HEK293T (cell line): ENCODE data around the gene HARBI1.

Experiments
- CTCF ChIA-PET: fragments of 350-600 bp; formaldehyde crosslinking; extraction: SDS; loops from one replicate; lab custom pipeline; 2021; ENCODE audit warnings: antibody characterized with exemption, inconsistent platforms; lab: Yijun Ruan, JAX
- POLR2A ChIA-PET: fragments of 350-600 bp; formaldehyde crosslinking; extraction: SDS; loops from one replicate; lab custom pipeline; 2020; ENCODE audit warnings: antibody characterized with exemption, inconsistent platforms; lab: Yijun Ruan, JAX
- DNase-seq: peaks from one replicate; pipeline ENCODE4 v3.0.0; 2012; ENCODE audit warnings: mixed read lengths; ENCODE audit errors: extremely low spot score
- ARNT ChIP-seq: fragments of 450-650 bp; IDR thresholded peaks from 2 replicates; pipeline ENCODE4 v1.6.1; 2017; ENCODE audit warnings: mild to moderate bottlenecking
- BHLHE40 ChIP-seq: fragments of 450-650 bp; IDR thresholded peaks from 2 replicates; pipeline ENCODE4 v1.6.1; 2016; ENCODE audit warnings: mild to moderate bottlenecking, moderate library complexity, borderline replicate concordance
- CTBP1 ChIP-seq: fragments of 450-650 bp; IDR thresholded peaks from 2 replicates; pipeline ENCODE4 v1.6.1; 2016; ENCODE audit warnings: borderline replicate concordance
- ELF4 ChIP-seq: fragments of 450-650 bp; IDR thresholded peaks from 2 replicates; pipeline ENCODE4 v1.6.1; 2017; ENCODE audit warnings: antibody characterized with exemption
- FOXA1 ChIP-seq: fragments of 450-650 bp; IDR thresholded peaks from 2 replicates; pipeline ENCODE4 v1.6.1; 2016; ENCODE audit warnings: mild to moderate bottlenecking
- FOXK2 ChIP-seq: fragments of 450-650 bp; IDR thresholded peaks from 2 replicates; pipeline ENCODE4 v1.6.1; 2016; ENCODE audit warnings: mild to moderate bottlenecking
- FOXM1 ChIP-seq: fragments of 450-650 bp; IDR thresholded peaks from 2 replicates; pipeline ENCODE4 v1.6.1; 2017; ENCODE audit warnings: mild to moderate bottlenecking, borderline replicate concordance
- HDGF ChIP-seq: fragments of 450-650 bp; IDR thresholded peaks from 2 replicates; pipeline ENCODE4 v1.6.1; 2017; ENCODE audit warnings: antibody characterized with exemption, borderline replicate concordance
- L3MBTL2 ChIP-seq: fragments of 450-650 bp; conservative IDR thresholded peaks from 2 replicates; pipeline ENCODE4 v1.6.1; 2016; ENCODE audit warnings: mild to moderate bottlenecking
- LEF1 ChIP-seq: fragments of 450-650 bp; IDR thresholded peaks from 2 replicates; pipeline ENCODE4 v1.6.1; 2017; ENCODE audit warnings: mild to moderate bottlenecking, borderline replicate concordance
- NFRKB ChIP-seq: fragments of 450-650 bp; IDR thresholded peaks from 2 replicates; pipeline ENCODE4 v1.6.1; 2016; ENCODE audit warnings: mild to moderate bottlenecking, moderate library complexity
- SP1 ChIP-seq: fragments of 450-650 bp; IDR thresholded peaks from 2 replicates; pipeline ENCODE4 v1.6.1; 2017
- SUZ12 ChIP-seq: fragments of 450-650 bp; IDR thresholded peaks from 2 replicates; pipeline ENCODE4 v1.6.1; 2016; ENCODE audit warnings: mild to moderate bottlenecking
- TARDBP ChIP-seq: fragments of 450-650 bp; IDR thresholded peaks from 2 replicates; pipeline ENCODE4 v1.6.1; 2016
- ZNF384 ChIP-seq: fragments of 450-650 bp; IDR thresholded peaks from 2 replicates; pipeline ENCODE4 v1.6.1; 2016
- TF ChIP-seq, protein P1 (sequence below): fragments of 450-650 bp; IDR thresholded peaks from 2 replicates; pipeline ENCODE4 v1.6.1; 2016

The HARBI1 gene

DNA sequence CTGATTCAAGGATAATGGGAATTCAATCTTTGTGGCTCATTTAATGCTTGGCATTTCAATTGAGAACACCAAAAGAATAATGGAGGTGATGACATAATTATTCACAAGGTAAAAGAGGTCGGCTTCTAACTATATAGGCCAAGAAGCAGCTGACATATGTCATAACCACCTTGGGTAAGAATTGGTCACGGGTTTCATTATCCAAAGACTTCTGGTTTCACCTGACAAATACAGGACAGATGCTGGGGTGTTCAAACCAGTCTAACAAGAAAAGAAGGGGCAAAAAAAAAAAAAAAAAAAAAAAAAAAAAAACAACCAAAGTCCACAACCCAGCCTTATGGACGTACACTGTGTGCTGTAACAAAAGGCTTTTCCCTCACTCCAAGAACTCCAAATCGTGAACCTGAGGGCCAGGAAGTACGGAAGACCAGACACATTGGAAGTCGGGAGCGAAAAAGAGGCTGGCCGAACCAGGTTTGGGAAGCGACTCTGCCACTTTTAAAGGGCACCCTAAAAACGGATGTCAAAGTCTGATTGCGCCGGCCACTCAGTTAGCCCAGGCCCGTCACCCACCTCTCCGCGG lies 385 bp downstream of the HARBI1 start:
- POLR2A ChIA-PET: interaction anchor here (0.8 to 3.3 kb wide), 2 partner anchors 9 to 23 kb away, joined by 3 to 16 read pairs; partner anchors contain the start of gene AMBRA1
- CTCF ChIA-PET: interaction anchor here (0.6 to 1.6 kb wide), 3 partner anchors 33 to 228 kb away, joined by 3 to 5 read pairs (median 3); partner anchors contain the start of gene CHRM4
- DNase-seq: no peak
- TF ChIP-seq BHLHE40: no peak
- no peak for TF ChIP-seq HDGF
- TF ChIP-seq FOXM1: no peak
- no peak for TF ChIP-seq CTBP1
- TF ChIP-seq FOXK2: no peak
- TF ChIP-seq FOXA1: no peak
- no peak for TF ChIP-seq NFRKB
- no peak for TF ChIP-seq SUZ12
- peak; percentile 76 for TF ChIP-seq ZNF384
- TF ChIP-seq, protein P1, sequence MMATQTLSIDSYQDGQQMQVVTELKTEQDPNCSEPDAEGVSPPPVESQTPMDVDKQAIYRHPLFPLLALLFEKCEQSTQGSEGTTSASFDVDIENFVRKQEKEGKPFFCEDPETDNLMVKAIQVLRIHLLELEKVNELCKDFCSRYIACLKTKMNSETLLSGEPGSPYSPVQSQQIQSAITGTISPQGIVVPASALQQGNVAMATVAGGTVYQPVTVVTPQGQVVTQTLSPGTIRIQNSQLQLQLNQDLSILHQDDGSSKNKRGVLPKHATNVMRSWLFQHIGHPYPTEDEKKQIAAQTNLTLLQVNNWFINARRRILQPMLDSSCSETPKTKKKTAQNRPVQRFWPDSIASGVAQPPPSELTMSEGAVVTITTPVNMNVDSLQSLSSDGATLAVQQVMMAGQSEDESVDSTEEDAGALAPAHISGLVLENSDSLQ: peak; percentile 24; the same call in 1 of the 2 replicates
- no peak for TF ChIP-seq SP1

DNA sequence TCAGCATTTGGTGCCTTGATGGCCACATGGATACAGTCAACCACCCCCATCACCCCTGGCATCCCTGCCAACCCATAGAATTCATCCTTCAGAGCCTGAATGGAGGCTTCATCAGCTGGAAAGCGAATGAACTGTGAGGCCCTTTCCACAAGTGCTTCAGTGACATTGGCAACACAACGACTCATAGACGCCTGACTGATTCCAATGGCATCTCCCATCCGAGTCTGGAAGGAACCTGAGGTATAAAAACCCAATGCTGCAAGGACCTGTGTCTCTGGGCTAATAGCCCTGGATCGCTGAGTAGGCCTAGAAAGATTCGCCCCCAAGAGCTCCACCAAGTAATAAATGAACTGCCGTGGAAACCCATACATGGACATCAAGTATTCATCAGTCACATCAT lies 1.3 kb downstream of the HARBI1 start:
- ChIA-PET CTCF (interaction anchor here (0.6 kb wide), 1 partner anchor 227 kb away, joined by 3 read pairs; no protein-coding TSS in a partner anchor), POLR2A (interaction anchor here (0.8 to 3.3 kb wide), 2 partner anchors 8 to 22 kb away, joined by 3 to 16 read pairs; partner anchors contain the start of gene AMBRA1)
- DNase-seq: no peak
- TF ChIP-seq L3MBTL2: no peak
- TF ChIP-seq BHLHE40: no peak
- no peak for TF ChIP-seq NFRKB
- TF ChIP-seq ZNF384: no peak
- TF ChIP-seq SP1: no peak
- TF ChIP-seq TARDBP: no peak
- TF ChIP-seq LEF1: no peak
- TF ChIP-seq SUZ12: no peak

DNA sequence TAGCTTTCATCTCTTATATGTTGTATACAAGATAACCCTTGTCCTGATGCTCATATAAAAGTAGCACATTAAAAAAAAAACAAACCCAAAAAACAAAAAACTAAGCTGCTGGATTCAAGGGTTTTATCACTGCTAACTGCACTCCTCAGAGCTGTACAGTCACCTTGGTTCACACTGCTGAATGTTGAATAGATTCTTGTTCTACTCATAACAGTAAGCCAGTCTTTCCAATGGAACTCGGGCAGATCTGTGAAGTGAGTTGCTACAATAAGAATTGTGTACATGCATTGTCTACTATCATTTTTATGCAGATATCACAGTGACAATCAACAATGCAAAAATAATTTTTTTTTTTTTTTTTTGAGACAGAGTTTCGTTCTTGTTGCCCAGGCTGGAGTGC lies 4.7 kb downstream of the HARBI1 start:
- DNase-seq: no peak
- ChIA-PET POLR2A (interaction anchor here (1.5 to 2.2 kb wide), 2 partner anchors 18 to 89 kb away, joined by 4 to 9 read pairs; partner anchors contain the start of genes AMBRA1, ARHGAP1 and ZNF408), CTCF (interaction anchor here (0.6 to 0.7 kb wide), 2 partner anchors 26 to 263 kb away, joined by 3 to 6 read pairs; no protein-coding TSS in a partner anchor)
- TF ChIP-seq TARDBP (no peak), FOXA1 (no peak), ARNT (no peak), ELF4 (no peak), BHLHE40 (no peak), SUZ12 (no peak), L3MBTL2 (no peak), LEF1 (no peak)
- TF ChIP-seq, protein P1: no peak

DNA sequence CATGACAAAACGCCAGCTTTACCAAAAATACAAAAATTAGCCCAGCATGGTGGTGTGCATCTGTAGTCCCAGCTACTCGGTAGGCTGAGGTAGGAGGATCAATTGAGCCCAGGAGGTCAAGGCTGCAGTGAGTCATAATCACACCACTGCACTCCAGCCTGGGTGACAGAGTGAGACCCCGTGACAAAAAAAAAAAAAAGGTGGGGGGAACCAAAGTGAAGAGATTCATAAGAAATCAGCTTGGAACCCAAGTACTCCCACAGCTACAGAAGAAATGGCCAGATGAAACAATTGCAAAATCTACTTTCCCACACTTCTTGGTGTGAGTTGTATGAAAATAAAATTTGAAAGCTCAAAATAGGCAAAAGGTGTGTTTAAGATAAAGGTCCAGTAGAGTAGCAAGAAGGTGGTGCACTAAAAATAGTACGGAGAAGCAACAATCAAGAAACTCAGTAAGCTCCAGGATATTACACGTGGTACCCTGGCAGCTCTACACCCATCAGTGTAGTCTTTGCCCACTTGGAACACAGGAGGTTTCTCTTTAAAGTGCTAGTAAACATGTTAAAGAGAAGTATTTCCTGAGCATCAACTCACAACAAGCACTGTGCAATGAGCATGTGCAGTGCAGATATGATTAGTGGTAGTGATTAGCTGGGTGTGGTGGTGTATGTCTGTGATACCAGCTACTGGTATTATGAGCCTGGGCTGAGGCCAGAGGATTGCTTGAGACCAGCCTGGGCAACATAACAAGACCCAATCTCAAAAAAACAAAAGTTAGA lies 5.3 kb downstream of the HARBI1 start:
- CTCF ChIA-PET: interaction anchor here (0.6 to 1.0 kb wide), 3 partner anchors 18 to 262 kb away, joined by 3 to 6 read pairs (median 3); partner anchors contain the start of gene AMBRA1
- no peak for TF ChIP-seq FOXM1
- TF ChIP-seq CTBP1: no peak
- no peak for TF ChIP-seq SP1
- TF ChIP-seq SUZ12: no peak
- TF ChIP-seq TARDBP: no peak
- no peak for TF ChIP-seq FOXK2
- TF ChIP-seq, protein P1: no peak
- TF ChIP-seq ZNF384: no peak; the same call in 1 of the 2 replicates
- no peak for TF ChIP-seq FOXA1
- TF ChIP-seq BHLHE40: no peak
- TF ChIP-seq L3MBTL2: no peak
- TF ChIP-seq ARNT: no peak
- POLR2A ChIA-PET: interaction anchor here (1.5 to 2.2 kb wide), 2 partner anchors 18 to 89 kb away, joined by 4 to 9 read pairs; partner anchors contain the start of genes AMBRA1, ARHGAP1 and ZNF408
- no peak for DNase-seq

DNA sequence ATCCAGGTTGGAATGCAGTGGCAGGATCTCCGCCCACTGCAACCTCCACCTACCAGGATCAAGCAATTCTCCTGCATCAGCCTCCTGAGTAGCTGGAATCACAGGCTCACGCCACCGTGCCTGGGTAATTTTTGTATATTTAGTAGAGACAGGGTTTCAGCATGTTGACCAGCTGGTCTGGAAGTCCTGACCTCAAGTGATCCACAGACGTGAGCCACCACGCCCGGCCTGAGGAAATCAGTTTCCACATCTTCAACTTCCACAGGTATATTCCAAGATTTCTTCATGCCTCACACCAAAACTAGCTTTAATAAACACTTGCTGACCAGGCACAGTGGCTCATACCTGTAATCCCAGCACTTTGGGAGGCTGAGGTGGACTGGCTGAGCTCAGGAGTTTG lies 7.6 kb downstream of the HARBI1 start:
- POLR2A ChIA-PET: interaction anchor here (1.5 kb wide), 1 partner anchor 16 kb away, joined by 4 read pairs; the partner anchor contains the start of gene AMBRA1
- DNase-seq: no peak
- CTCF ChIA-PET: no interaction called here
- TF ChIP-seq SP1: no peak
- no peak for TF ChIP-seq ARNT
- TF ChIP-seq FOXK2: no peak
- no peak for TF ChIP-seq TARDBP
- TF ChIP-seq LEF1: no peak
- TF ChIP-seq HDGF: no peak
- no peak for TF ChIP-seq L3MBTL2
- TF ChIP-seq CTBP1: no peak
